ENCODE data around the gene ARRB1. TPM values are rescaled to one million over a fixed set of nuclear protein-coding genes. Genes with fewer than 3 reads are reported as not detected.
A peak's percentile ranks its signal among the peaks of the same experiment; 100 is the strongest.

The ARRB1 gene
- total and polyA plus RNA-seq, 2 of the 13 experiments (the other 11 are each of a cell fraction or from before 2014, with no cell fraction given) = 22.5 to 35.7 TPM

- no peak for TF ChIP-seq BCLAF1 (IDR thresholded peaks at IDR 0.05)
- TF ChIP-seq NBN (conservative IDR thresholded peaks at IDR 0.05) = no peak
- 0 out of 2 replicates have a peak, but pooled peaks have one; percentile 70 for TF ChIP-seq SMAD3 (CRISPR knock-in tag; IDR thresholded peaks at IDR 0.05)
- no peak for TF ChIP-seq ZNF225 (CRISPR knock-in tag; IDR thresholded peaks at IDR 0.05)
- TF ChIP-seq NFE2 (CRISPR knock-in tag; IDR thresholded peaks at IDR 0.05) = no peak
- TF ChIP-seq CBX1 (IDR thresholded peaks at IDR 0.05; ENCODE audit: low read depth) = no peak
- TF ChIP-seq ELF3 (CRISPR knock-in tag; IDR thresholded peaks at IDR 0.05) = peak; percentile 46; the same call in 1 of the 2 replicates
- no peak for TF ChIP-seq ELF4 (CRISPR knock-in tag; IDR thresholded peaks at IDR 0.05; ENCODE audit: borderline replicate concordance)
- TF ChIP-seq SOX6 (IDR thresholded peaks at IDR 0.05) = no peak
- peak; percentile 51; the same call in 1 of the 2 replicates for TF ChIP-seq SOX6 (CRISPR knock-in tag; IDR thresholded peaks at IDR 0.05)
- no peak for TF ChIP-seq SETDB1 (CRISPR knock-in tag; IDR thresholded peaks at IDR 0.05; ENCODE audit: borderline replicate concordance)
- TF ChIP-seq ZNF501 (CRISPR knock-in tag; IDR thresholded peaks at IDR 0.05) = no peak
- no peak for TF ChIP-seq PLSCR1 (CRISPR knock-in tag; IDR thresholded peaks at IDR 0.05; ENCODE audit: borderline replicate concordance)
- TF ChIP-seq ZBTB44 (CRISPR knock-in tag; IDR thresholded peaks at IDR 0.05) = peak; percentile 46; the same call in 1 of the 2 replicates
- no peak for TF ChIP-seq ZNF607 (CRISPR knock-in tag; IDR thresholded peaks at IDR 0.05; ENCODE audit: borderline replicate concordance)
- no peak for TF ChIP-seq SAFB2 (CRISPR knock-in tag; IDR thresholded peaks at IDR 0.05; ENCODE audit: borderline replicate concordance, low read depth)
- no peak for TF ChIP-seq ZBTB3 (CRISPR knock-in tag; IDR thresholded peaks at IDR 0.05; ENCODE audit: borderline replicate concordance, low read depth)
- no peak for TF ChIP-seq HNRNPLL (IDR thresholded peaks at IDR 0.05; ENCODE audit: low read depth, low read length, poor library complexity, severe bottlenecking)
- TF ChIP-seq ZNF383 (CRISPR knock-in tag; IDR thresholded peaks at IDR 0.05; ENCODE audit: borderline replicate concordance) = no peak
- no peak for TF ChIP-seq USF2 (IDR thresholded peaks at IDR 0.05; ENCODE audit: low read depth, low read length)
- TF ChIP-seq USF2 (CRISPR knock-in tag; IDR thresholded peaks at IDR 0.05; ENCODE audit: borderline replicate concordance) = no peak
- TF ChIP-seq TBX3 (IDR thresholded peaks at IDR 0.05; ENCODE audit: borderline replicate concordance) = no peak
- no peak for TF ChIP-seq ZNF850 (CRISPR knock-in tag; conservative IDR thresholded peaks at IDR 0.05)
Measured at GRCh38 chr11:75384438-75385080, 33.1 kb upstream of the ARRB1 start (continued).
